Measurements from ENCODE around the gene HPS1. TPM values are rescaled to one million over a fixed set of nuclear protein-coding genes. Genes with fewer than 3 reads are reported as not detected.

Gene HPS1
- total RNA-seq (2014; rRNA removed; shearing (Covaris generic)), result 6.3 and 7.6 TPM in 2 replicates

DNA sequence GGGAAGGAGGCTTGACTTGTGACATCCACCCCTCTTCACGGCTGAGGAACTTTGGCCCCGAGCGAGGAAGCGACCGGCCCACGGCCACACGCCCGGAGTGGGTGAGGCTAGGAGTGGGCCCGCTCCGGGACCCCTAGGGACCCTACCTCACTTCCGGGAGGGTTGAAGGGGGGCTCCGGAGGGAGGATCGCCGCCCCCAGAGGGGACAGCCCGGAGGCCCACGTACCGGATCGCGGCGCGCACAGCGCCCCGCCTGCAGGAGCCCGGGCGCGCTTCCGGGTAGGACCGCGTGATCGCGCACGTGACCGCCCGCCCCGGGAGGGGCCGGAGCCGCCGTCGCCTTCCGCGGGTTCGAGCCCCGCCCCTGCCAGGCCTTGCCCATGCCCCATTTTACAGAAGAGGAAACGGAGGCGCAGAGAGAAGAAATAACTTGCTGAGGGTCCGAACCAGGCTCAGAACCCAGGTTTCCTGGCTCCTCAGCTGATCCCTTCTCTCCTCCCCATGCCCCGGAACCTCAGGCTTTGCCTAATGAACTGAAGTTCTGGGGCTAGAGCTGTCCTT is at the start of gene HPS1:
HPS1 (minus strand) TSS at position 275 of the 561 bp plus-strand sequence. CDS start 3,695 bp downstream, outside the sequence.
- DNase-seq (ENCODE audit: low read depth), result peak; percentile 78

DNA sequence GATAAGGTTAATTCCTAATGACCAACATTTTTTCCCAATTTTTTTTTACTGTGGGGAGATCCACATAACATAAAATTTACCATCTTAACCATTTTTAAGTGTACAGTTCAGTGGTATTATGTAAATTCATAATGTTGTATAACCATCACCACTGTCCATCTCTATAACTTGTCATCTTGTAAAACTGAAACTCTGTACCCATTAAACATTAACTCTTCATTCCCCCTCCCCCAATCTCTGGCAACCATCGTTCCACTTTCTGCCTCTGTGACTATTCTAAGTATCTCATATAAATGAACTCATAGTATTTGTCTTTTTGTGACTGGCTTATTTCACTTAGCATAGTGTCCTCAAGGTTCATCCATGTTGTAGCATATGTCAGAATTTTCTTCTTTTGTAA is 46.0 kb upstream of the HPS1 start:
- DNase-seq (ENCODE audit: low read depth), result no peak

DNA sequence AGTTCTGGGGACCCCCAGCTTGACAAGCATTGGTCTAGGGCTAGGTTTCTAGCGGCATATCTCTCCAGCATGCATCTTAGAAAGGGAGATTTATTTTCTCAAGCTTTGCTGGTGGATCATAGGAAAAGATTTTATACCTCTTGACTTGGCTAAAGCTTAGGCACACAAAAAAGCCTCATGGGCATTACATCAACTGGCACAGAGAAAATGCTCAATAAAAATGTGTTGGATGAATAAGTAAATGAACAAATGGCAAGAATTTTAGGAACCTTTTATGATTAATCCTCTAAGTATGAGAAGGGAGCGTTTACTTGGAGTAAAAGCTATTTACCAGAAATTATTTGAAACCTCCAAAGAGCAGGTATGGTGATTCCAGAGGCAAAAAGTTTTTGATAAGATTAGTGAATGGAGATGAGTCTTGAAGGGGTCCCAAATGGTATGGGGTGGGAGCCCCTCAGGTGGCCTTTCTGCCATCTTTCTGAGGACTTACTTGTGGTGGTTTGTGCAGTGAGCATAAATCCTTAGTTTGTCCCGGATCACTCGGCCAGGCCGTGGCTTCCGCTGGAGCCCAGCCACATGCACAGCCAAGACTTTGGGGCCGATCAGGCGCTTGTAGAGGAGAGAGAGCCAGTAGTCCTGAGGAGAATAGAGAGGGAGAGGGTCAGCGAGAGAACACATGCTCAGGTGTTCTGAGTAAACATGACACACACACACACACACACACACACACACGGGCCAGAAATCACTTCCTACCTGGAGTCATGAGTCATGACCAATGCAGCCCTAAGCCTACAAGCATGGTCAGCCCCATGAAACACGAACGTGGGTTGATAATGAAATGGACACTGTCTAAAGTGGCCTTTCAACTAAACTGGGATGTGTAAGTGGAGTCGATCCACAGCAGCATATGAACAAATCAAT is 43.1 kb upstream of the HPS1 start:
- no peak for DNase-seq (ENCODE audit: low read depth)

DNA sequence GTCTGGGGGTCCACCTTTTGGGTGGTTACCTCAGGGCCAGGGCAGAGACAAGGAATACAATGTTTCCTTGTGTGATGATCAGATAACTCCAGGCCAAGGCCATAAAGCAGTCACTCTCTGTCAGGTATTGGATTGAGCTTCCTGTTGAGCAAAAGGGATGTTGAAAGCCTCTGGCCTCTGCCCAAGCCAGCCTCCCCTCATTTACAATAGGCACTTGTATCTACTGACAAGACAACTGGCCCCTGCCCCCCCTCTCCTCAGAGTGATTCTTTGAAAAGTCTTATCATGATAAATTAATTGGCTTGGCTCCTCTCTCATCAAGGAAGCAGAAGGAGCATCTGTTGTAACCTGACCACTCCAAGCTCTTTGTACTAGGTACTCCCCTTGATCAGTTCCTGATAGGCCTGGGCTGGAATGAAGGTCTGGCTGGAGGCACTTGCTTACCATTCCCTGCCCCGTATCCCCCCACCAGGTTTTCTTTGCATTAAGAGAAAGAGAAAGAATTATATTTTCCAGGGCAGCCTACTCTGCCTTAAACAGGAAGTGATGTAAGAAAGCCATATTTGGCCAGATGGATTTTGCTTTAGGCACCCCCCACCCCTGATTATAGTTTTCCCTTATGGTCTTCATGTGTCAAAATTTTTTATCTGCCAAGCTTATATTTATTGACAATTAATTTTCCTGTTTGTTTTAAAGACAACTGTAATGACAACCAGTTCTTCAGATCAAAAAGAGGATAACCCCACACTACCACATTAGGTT is 42.1 kb upstream of the HPS1 start:
- no peak for DNase-seq (ENCODE audit: low read depth)

DNA sequence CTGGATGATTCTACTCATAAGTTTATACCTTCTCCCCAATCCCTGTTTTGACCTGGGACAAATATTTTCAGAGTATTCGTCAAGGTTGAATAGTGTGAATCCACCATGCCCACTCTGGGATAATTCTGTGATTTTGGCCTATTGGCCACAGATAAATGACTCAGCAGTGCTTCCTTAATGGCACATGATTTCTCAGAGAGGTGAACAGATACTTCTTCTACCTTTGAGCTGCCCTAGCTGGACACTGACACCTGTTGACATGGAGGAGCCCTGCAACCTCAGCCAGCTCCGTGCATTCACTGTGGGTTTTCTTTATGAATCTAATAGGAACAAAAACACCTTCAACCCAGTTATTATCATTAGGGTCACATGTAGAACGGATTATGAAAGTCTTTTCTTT is 40.9 kb upstream of the HPS1 start:
- no peak for DNase-seq (ENCODE audit: low read depth)

DNA sequence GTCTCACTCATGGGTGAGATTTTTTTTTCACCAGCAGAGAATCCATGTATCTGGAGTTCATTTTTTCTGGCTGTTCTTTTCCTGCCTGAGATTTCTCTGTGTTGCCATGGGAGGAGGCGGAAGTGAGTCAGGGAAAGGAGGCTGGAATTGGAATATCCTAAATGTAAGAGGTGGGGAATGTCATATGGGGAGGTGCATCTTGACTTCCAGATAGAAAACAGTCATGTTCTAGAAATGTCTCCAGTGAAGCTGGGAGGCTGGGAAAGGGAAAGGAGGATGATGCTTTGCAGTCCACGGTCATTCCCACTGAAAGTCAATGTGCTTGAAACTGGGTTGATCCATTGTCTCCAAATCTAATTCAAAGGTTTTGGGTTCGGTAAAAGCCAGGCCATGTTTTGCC is 39.7 kb upstream of the HPS1 start:
- DNase-seq (ENCODE audit: low read depth), result peak; percentile 39

DNA sequence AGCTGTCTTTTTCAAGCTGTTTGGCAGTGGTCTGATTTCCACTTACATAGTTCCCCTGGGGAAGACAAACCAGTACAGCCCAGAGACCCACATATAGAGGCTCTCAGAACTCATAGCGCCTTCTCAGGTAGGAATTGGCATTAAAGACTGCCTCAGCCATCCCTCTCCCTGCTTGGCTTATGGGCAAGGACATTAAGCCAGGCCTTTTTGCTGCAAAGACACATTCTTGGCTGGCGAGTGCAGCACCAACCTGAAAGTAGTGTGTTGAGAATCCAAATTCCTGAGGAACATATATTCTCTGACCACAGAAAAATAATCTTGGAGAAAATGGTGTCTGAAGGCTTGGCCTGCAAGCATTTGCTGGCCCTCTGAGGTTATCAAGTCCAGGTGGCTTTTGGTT is 39.2 kb upstream of the HPS1 start:
- no peak for DNase-seq (ENCODE audit: low read depth)

DNA sequence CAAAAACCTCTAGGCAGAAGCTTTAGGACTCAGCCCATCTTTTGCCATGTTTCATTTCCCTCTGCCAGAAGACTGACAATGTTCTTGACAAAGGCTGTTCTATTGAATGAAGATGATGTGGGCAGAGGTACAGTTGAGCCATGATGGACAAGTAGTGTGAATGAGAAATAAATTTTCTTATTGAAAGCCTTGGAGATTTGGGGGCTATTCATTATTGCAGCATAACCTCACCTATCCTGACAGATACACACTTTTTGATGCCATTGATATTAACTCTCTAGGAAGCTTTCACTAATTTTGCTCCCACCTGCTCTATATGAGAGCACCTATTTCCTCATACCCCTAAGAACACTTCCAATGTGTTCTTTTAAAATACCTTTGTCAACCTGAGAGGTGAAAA is 36.9 kb upstream of the HPS1 start:
- no peak for DNase-seq (ENCODE audit: low read depth)

DNA sequence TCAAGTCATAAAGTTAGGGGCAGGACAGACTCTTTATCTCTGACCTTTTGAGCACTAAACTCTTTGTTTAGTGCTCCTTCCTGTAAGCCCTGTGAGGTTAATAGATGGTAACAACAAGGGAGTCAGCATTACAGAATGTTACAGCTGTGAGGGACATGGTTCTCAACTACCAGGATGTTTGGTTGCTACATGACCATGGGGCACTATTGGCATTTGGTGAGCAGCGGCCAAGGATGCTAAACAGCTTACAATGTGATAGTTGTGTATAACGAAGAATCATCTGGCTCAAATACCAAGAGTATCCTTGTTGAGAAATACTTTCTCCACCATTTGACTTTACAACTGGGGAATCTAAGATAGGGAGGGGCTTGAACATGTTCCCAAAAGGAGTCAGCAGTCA is 35.4 kb upstream of the HPS1 start:
- no peak for DNase-seq (ENCODE audit: low read depth)

DNA sequence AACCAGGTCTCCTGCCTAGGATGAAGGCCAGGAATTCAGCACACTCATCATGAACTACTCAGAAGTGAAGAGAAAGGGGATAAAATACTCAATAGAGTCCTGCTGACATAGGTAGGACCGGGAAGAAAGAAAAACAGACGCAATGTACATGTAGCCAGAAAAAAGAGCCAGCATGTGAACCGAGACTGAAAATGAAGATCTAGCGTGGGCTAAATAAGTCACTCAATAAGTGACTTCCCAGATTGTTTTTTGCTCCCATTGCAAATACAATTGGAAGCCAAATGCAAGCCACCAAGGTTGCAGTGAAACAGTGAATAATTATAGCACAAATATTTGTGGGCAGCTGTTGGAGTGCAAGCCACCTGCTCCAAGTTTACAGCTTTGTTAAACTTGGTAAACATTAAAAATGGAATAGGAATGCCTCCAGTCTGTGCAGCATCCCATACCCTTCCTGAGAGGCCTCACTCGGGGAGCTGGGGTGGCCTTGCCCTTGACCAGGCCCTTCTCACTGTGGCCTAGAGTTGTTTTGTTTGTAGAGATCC is 34.7 kb upstream of the HPS1 start:
- no peak for DNase-seq (ENCODE audit: low read depth)

DNA sequence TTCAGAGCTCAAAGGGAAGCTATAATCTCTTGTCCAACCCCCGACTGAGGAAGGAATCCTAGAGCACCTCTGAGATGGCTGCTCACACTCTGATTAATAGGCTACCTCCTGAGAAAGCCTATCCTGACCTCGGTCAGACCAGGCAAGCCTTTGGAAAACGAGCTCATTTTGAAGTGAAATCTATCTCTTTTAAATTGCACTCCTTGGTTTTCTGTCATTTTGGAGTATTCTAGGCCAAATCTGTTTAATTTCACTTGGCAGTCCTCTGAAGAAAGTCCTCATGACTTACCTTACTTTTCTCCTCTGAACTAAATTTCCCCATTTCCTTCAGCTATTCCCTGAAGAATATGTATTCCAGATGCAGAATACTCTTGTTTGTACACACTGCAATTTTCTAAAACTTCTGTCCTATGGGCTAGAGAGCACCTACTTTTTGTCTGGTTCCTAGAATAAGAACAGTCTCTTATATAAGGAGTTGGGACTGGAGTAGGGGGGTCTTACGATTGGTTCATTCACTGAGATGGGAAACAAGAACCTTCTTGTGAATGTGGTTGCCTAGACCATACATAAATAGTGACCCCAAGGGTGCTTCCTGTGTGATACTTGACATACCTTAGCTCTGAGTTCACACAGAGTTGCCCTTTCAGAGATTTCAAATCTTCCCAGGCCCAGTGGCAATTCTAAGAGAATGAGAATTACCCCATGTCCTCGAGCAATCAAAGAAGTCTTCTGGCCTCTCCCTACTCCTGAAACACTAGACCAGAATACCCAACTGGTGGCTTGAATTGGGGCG is 31.9 kb upstream of the HPS1 start:
- peak; percentile 44 for DNase-seq (ENCODE audit: low read depth)

DNA sequence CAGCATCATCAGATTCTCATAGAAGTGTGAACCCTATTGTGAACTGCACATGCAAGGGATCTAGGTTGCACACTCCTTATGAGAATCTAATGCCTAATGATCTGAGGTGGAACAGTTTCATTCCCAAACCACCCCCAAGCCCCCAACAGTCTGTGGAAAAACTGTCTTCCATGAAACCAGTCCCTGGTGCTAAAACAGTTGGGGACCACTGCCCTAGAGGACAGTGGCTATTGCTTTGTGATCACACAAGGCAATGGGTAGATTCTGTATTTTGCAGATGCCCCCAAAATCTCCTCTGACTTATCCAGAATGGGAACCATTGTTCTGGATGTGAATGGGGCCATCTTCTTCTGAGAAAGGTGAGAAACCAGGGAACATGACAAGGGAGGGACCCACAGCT is 31.1 kb upstream of the HPS1 start:
- no peak for DNase-seq (ENCODE audit: low read depth)

DNA sequence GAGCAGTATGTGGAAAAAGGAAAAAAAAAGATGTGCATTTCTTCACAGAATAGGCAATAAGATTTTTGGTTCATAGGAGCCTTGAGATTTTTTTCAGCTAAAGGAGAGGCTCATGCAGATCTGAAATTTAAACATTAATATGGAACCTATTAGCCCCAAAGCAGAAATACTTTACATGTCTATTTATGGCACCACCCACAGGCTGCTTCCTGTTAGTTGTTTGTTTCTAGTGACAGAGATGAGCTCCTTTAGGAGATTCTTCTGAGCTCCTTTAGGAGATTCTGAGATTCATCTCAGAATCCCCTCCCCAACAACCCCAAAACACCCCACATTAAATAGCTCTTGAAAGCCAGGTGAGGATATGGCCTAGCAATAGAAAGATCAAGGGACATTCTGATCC is 27.9 kb upstream of the HPS1 start:
- DNase-seq (ENCODE audit: low read depth), result no peak

DNA sequence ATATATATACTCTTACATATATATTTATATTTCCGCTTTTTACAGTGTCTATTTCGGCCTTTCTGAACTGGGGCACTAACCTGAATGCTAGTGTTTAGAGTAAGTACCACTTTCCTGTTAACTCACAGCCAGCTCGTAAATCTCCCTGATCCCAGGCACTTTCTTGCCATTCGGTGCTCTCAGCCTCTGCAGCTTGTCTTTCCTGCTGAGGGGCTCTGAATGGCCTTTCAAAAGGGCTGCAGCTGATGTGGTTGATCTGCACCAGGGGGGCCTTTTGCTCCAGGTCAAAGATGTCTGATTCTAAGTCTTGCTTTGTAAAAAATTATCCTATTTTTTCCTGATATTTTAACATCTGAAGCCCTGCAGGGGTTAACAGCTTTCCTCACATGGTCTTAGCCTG is 25.5 kb upstream of the HPS1 start:
- DNase-seq (ENCODE audit: low read depth), result no peak

DNA sequence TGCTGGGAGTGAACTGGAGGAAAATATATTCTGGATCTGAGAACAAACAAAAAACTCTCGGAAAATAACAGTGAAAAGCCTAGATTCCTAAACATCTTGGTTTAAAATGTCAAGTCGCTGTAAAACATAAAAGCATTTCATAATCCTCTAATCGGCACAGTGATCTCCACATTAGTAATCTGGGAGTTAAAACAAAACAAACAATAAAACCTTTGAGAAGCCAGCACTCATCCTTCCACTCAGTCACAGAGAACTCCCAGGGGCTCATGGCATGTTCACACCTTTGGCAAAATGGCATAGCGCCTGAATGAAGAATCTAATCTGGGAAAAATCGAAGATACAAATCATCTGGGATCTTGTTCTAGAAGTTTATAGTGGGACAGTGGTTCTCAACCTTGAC is 24.1 kb upstream of the HPS1 start:
- no peak for DNase-seq (ENCODE audit: low read depth)

DNA sequence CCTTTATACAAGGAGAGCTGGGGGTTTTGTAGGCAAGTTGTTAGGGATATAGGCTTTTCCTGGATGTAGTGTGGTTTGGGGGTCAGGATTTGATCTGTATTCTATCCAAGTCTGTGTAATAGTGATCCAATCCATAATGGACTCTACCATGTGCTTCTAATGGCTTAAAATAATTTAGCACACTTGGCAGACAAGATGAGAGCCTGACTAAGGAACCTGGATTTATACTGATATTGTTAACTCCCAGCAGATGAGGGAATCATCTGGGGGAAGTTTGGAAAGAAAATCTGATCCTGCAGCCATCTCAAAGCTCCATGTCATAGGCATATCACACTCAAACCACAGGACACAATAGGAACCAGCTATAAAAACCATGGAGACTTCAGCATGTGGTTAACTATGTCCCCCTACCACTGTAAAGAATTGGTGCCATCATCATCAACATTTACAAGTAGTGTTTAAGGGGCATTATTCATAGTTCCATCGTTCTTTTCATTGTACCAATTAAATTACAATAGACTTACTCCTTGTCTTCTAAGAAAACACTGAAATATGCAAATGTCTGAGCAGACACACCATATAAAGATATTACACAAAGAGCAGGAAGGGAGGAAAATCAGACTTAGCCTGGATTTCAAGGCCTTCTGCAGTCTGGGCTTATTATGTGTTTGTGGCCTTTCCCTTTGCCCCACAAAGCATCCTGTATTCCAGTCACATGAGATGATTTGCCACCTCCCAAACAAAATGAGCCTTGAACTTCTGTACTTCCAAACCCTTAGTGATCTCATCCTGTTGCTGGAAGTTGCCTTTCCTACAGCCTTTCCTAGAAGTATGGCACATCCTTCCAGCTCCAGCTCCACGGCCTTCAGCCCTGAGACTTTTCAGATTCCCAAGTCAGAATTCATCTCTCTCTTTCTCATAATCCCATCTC is 22.5 kb upstream of the HPS1 start:
- no peak for DNase-seq (ENCODE audit: low read depth)

DNA sequence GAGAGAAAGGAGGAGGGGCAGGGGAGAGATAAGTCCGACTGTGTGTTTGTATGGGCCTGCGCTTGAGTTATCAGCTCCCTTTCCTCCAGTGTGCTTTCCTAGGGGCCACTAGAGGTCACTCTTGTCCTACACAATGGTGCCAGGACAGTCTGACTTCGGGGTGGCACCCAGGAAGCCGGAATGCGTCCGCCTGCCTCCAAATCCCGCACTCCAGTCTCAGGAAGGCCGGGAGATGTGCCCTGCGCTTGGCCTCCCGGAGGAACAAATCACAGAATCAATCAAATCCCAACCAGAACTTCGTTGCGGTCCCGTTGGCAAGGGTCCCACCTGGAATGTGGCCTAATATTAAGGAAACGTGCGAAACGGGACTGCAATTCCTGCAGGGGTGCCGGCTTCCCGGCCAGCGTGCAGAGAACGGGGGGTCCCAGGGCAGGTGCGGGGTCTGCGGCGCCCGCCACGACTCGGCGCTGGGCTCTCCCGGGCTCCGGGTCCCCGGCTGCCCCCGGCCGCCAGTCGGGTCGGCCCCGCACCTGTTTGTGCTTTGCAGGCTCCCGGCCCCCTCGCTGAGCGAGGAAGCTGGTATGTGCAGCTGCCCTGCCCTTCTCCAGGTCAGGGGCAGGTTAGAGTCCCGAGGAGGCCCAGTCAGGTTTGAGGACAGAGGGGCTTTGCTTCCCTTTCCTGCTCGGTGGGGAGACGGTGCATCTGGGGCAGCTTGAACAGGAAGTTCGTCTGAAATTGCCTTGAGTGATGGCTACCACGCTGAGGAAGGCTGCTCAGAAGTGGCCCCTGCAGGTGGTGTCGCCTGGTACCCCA is 21.0 kb upstream of the HPS1 start:
- DNase-seq (ENCODE audit: low read depth), result peak; percentile 81

DNA sequence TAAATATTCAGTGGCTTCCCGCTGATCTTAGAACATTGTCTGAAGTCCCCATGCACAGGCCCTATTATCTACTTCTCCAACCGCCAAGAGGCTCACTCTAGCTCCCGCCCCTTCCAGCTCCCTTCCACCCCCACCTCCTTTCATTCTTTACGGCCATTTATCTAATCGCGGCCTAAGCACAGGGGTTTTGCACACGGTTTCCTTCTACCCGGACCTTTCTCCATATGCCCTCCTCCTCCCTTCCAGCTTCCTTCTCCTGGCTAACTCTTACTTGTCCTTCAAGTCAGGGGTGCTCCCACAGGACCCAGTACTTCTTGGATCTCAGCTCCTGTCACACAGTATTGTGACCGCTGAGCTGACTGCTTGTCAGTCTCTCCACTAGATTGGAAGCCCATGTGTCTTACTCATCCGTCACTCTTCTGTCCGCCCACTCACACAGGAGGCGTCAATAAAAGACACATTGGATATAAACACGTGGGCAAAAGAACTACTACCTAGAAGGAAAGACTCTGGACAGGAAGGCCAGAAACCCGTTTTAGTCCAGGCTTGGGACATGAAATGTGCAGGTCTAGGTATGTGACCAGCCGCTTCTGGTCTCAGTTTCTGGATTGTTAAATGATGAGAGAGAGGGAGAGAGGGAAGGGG is 20.2 kb upstream of the HPS1 start:
- no peak for DNase-seq (ENCODE audit: low read depth)

DNA sequence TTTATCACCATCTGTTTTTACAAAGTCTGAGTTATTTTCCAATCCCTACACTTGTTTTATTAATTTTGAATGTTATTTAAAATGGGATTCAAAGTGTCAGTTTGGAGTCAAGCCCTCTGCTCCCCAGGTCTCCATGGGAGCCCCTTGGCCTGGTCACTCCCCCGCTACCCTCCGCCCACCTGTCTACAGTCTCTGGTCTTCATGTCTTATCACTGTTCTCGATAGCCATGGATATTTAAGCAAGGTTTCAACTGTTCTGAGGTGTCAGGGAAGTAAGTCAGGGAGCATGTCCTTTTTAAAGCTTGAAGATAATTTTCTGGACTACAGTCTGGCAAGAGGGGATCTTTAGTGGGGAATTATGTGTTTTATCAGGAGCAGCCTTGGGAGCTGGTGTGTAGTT is 19.1 kb upstream of the HPS1 start:
- DNase-seq (ENCODE audit: low read depth), result no peak

All from Daoy (cell line).